NCI-H1092 treated with DMSO at 0.1 percent for 48 hours (cell line): ENCODE results near the gene GAA.
A peak's percentile ranks its signal among the peaks of the same experiment; 100 is the strongest.

Experiments used
- DNase-seq: peaks from one replicate; lab custom pipeline; 2025; lab: John Stamatoyannopoulos, UW

The GAA gene

DNA sequence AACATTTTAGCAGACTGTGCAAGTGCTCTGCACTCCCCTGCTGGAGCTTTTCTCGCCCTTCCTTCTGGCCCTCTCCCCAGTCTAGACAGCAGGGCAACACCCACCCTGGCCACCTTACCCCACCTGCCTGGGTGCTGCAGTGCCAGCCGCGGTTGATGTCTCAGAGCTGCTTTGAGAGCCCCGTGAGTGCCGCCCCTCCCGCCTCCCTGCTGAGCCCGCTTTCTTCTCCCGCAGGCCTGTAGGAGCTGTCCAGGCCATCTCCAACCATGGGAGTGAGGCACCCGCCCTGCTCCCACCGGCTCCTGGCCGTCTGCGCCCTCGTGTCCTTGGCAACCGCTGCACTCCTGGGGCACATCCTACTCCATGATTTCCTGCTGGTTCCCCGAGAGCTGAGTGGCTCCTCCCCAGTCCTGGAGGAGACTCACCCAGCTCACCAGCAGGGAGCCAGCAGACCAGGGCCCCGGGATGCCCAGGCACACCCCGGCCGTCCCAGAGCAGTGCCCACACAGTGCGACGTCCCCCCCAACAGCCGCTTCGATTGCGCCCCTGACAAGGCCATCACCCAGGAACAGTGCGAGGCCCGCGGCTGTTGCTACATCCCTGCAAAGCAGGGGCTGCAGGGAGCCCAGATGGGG lies 3.1 kb downstream of the GAA start:
- peak; percentile 84 for DNase-seq

GRCh38 chr17:80104956-80105375 lies 3.6 kb downstream of the GAA start:
- DNase-seq: no peak

- peak; percentile 69 for DNase-seq
These were observed 4.4 kb downstream of the GAA start for GRCh38 chr17:80105762-80106161.

DNA sequence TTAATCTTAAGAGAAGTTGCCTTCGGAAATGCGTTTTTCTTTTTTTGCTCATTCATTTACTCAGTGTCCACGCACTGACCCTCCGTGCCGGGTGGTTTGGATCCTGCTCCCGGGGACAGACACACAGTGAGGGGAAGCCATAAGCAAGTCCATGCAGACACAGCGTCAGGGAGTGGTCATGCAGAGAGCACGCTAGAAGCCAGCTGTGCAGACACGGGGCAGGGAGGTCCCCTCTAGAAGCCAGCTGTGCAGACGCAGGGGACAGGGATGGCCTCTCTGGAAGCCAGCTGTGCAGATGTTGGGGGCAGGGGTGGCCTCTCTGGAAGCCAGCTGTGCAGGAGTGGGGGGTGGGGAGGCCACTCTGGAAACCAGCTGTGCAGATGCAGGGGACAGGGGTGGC lies 4.8 kb downstream of the GAA start:
- DNase-seq: no peak

- DNase-seq: no peak
These were observed 5.4 kb downstream of the GAA start for GRCh38 chr17:80106751-80107150.

DNA sequence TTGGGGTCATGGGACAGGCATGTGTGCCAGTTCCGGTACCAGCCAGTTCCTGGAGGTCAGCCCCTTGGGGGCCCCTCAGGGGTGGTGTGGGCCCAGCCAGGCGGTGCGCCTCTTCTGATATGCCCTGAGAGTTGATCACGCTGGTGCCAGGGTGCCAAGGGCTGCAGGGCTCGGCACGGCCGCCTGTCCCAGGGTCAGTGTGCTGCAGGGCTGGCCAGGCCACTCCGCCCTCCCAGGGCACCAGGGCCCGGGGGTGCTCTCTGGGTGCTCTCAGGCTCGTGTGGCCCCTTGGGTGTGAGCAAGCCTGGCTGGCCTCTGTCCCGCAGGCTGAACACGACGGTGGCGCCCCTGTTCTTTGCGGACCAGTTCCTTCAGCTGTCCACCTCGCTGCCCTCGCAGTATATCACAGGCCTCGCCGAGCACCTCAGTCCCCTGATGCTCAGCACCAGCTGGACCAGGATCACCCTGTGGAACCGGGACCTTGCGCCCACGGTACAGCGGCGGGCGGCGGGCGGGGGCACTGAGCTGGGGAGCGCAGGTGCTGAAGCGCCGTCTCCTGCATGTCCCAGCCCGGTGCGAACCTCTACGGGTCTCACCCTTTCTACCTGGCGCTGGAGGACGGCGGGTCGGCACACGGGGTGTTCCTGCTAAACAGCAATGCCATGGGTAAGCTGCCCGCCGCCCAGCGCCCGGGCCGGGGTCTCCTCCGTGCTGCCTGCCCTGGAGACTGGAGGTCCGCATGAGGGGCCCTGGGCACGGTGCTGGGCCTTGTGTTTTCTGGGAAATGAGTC lies 6.0 kb downstream of the GAA start:
- DNase-seq: no peak

DNA sequence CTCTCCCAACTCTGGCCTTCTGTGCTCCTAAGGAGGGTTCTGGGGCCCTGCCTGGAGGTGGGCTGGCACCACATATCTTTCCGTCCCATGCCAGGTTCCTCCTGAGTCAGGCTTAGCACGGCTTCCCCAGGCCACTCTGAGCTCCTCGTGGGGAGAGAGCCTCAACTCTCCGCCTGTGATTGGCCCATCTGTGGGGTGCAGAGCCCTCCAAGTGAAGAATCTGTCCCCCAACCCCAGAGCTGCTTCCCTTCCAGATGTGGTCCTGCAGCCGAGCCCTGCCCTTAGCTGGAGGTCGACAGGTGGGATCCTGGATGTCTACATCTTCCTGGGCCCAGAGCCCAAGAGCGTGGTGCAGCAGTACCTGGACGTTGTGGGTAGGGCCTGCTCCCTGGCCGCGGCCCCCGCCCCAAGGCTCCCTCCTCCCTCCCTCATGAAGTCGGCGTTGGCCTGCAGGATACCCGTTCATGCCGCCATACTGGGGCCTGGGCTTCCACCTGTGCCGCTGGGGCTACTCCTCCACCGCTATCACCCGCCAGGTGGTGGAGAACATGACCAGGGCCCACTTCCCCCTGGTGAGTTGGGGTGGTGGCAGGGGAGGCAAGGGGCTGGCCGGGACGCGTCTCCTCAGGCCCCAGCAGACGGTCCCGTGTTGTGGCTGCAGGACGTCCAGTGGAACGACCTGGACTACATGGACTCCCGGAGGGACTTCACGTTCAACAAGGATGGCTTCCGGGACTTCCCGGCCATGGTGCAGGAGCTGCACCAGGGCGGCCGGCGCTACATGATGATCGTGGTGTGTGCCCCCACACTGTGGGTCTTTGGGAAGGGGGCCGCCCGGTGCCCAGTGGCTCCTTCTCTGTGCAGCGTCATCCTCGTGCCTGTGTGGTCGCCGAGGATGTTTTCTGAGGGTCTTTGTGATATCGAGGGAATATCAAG lies 6.9 kb downstream of the GAA start:
- DNase-seq: no peak

DNA sequence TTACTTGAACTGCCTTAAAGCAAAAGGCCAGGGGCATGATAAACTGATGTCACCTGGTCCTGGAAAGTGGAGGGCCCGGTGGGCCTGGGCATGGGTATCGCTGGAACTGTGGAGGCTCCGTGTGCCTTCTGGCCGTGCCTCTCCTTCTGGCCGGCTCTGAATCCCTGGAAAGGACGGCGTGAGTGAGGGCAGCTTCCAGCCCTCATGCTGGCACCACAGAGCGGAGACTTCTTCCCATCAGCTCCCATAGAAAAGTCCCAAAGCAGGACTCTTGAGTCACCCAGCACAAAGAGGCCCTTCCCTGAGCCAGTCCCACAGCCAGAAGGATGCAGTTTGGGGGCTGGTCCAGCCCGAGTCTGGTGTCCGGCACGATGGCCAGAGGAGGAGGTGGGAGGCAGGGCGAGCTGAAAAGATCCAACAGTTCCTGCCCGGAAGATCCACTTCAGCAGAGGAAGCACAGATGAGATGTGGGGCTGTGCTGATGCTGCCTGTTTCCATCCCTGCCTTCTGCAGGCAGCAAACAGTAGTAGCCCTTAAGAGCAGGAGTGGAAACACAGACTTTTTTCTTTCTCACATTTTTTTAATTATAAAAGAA lies 7.8 kb downstream of the GAA start:
- DNase-seq: no peak

DNA sequence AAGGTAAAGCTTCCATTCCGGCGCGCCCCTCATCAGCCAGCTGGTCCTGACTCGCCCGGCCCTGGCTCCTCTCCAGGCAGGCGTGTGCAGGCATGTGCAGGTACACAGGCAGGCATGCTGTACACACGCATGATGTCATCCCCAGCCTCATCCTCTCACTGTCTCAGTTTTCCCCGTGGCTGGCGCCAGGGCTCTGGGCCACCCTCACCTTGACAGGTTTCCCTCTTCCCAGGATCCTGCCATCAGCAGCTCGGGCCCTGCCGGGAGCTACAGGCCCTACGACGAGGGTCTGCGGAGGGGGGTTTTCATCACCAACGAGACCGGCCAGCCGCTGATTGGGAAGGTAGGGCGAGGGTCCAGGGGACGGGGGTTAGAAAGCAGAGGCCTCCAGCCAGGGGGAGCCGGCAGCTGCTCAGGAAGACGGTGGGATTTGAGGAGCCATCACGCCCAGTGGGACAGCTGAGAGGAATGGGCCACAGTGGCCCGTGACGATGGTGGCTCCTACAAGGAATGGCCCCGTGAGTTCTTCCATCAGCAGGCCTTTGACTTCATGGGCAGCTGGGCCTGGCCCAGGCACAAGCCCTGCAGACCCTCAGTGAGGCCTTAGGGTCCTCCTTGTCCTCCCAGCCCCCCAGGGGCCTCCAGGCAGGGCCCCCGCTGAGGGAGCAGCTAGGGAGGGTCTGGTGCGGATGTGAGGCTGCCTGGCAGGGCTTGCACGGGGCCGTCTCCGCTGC lies 8.5 kb downstream of the GAA start:
- no peak for DNase-seq

- no peak for DNase-seq
These were observed 9.0 kb downstream of the GAA start for GRCh38 chr17:80110447-80110812.

- no peak for DNase-seq
These were observed 9.7 kb downstream of the GAA start for GRCh38 chr17:80110927-80111701.

GRCh38 chr17:80111702-80112470 lies 10.5 kb downstream of the GAA start:
- no peak for DNase-seq

GRCh38 chr17:80112471-80113032 lies 11.2 kb downstream of the GAA start:
- DNase-seq: no peak

- DNase-seq: no peak
These were observed 11.7 kb downstream of the GAA start for GRCh38 chr17:80113033-80113484.

DNA sequence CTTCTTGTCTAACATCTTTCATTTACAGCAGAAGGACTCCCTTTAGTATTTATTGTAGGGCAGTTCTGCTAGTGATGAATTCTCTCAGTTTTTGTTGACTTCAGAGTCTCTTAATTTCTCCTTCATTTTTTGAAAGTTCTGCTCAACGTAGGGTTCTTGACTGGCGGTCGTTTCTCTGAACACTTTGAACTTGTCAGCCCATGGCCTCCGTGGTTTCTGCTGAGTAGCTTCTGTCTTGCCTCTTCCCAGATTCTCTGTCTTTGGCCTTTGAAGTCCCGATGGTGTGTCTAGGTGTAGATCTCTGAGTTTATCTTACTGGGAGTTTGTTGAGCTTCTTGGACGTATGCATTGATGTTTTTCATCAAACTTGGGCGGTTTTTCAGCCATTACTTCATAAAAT lies 13.4 kb downstream of the GAA start:
- DNase-seq: no peak

GRCh38 chr17:80115159-80115558 lies 13.8 kb downstream of the GAA start:
- DNase-seq: no peak

DNA sequence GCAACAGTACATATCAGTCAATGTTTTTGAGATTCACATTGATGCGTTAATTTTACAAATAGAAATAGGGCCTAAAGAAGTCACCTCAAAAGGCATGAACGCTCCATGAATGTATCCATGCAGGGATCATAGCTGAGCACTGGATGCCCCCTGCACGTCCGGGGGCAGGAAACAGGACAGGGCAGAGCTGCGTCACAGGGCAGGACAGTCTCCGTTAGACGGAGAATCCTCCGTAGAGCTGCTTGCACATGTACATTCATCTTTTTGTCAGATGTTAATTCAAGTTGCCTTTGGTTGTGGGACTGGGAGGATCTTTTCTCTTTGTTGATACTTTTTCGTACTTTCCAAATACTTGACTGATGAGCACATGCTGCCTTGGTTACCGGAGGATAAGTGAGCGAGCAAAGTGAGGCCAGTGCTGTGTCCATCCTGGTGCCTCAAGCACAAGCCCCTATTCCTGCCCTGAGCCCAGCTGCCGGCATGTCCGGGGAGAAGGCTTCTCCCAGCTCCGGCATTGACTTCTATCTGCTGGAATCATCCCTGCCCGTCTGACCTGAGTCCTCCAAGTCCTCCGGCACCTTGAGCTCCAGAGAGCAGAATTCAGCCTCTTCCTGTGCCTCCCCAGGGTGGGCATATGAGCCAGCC lies 15.0 kb downstream of the GAA start:
- no peak for DNase-seq

DNA sequence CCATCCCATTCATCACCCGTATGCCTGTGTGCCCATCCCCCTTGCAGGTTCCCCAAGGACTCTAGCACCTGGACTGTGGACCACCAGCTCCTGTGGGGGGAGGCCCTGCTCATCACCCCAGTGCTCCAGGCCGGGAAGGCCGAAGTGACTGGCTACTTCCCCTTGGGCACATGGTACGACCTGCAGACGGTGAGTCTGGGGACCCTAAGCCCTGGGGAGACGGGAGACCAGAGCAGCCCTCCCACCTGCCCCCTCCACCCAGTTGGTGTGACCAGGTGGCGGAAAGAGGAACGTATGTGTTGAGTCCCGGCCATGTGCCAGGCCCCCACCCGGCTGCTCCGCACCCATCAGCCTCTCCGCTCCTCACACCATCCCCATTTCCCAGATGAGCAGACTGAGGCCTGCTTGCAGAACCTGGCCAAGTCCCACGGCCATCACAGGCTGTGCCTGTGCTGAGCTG lies 15.6 kb downstream of the GAA start:
- DNase-seq: no peak
